Stimulated activated CD8-positive, alpha-beta memory T cell treated with anti-CD3 and anti-CD28 coated beads, Interleukin-12 subunit alpha, Interleukin-12 subunit beta, amount 100 ng/mL, for 24 hours (primary cell): ENCODE data around the gene KYAT1.
"Not testable (repeated sequence)": the region's sequence is repeated elsewhere in the genome, so short reads cannot be mapped to it uniquely, and the experiment has no call there.

Source experiments
- DNase-seq: peaks from one replicate; pipeline ENCODE4 v3.0.0-alpha.2; 2020; ENCODE audit errors: extremely low read depth

Gene KYAT1

GRCh38 chr9:128818839-128819715, 62.7 kb downstream of the KYAT1 start:
- DNase-seq: no peak

DNA sequence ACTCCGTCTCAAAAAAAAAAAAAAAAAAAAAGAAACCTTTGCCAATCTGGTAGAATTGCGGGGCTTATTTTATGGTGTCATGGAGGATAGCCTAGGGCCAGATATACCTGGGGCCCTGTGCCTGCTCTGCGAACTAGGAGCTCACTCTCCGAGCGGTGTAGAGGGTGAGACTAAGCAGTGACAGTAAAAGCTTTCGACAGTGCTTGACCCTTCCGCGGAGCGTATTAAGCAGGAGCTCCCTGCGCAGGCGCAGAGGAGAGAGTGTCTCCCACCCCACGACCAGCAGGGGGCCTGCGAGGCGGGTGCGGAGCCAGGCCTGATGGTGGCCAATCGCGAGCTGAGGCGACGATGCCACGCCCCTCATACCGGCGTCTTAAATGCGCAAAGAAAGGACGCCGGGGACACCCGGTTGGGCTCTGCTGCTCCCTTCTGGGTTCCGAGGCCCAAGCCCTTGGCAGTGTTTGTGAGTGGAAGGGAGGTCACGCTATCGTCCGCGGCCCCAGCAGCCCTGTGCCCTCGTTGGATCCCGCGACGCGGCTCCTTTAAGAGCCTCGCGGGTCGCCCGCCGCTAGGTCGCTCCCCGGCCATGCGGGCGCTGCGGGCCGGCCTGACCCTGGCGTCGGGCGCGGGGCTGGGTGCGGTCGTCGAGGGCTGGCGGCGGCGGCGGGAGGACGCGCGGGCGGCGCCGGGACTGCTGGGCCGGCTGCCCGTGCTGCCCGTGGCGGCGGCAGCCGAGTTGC, 63.5 kb downstream of the KYAT1 start, which contains the start of gene ENDOG:
ENDOG (plus strand) TSS at position 402 of the 740 bp plus-strand sequence; CDS start at position 587, 185 bp downstream.
- DNase-seq: peak; percentile 93

- no peak for DNase-seq
These were observed 70.9 kb downstream of the KYAT1 start for GRCh38 chr9:128810873-128811272.

DNA sequence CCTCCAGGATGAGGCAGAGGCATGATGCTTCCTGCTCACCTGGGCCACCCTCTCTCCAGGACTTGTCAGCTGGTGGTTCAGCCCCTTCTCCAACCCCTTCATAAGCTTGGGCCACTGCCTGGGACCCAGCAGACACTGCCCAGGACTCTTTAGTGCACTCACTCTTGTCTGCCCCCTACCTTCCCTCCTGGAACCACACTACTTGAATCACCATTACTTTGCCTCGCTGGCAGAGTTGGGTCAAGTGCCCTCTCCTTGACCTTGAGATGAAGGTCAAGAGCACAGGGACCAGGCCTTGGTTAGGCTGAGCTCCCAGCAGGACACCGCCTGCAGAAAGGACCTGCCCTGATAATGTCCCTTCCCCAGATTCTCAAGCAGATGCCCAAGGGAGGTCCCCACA, 71.9 kb downstream of the KYAT1 start:
- DNase-seq: no peak

DNA sequence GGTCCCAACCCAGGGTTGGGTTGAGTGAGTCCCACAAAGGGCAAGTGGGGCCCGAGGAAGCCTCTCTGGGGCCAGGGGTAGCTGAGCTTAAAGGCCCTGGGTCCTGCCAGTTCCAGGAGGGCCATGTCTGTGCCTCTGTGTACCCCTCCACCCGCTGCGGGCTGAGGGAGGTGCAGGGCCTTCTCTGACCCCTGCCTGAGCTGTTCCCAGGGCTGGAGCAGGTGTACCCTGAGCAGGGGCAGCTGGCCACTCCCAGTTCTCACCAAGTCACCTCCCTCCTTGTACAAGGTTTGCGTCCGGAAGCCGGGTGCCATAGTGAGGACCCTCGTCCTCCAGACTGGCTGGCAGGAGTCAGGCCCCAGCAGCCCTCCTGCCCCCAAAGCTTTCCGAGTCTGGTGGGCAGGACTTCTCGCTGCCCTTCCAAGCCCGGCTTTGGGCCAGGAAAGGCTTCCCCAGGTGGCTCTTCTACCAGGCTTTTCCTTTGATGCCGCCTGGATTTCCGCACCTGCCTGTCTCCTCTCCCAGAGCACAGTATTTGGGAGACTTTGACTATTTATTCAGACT, 72.6 kb downstream of the KYAT1 start:
- no peak for DNase-seq

DNA sequence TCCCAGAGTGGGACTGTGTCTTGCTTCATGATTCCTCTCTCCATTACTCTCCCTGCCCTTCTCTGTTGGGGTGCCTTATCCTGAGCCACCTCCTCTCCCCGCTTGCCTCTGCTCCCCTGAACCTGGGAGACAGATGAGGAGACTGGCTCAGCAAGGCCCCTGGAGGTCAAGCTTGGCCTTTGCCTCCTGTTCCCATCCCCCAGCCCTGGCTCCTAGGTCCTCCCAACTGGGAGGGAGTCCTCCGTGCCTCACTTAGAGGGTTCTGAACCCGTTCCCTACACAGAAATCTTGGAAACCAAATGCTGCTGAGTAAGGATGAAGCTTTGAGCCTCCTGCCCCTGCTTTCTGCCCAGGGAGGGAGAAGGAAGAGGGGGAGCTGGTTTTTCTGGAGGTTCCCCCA, 73.2 kb downstream of the KYAT1 start:
- no peak for DNase-seq

- no peak for DNase-seq
These were observed 73.9 kb downstream of the KYAT1 start for GRCh38 chr9:128807827-128808226.

- DNase-seq: no peak
These were observed 76.1 kb downstream of the KYAT1 start for GRCh38 chr9:128805661-128806060.

DNA sequence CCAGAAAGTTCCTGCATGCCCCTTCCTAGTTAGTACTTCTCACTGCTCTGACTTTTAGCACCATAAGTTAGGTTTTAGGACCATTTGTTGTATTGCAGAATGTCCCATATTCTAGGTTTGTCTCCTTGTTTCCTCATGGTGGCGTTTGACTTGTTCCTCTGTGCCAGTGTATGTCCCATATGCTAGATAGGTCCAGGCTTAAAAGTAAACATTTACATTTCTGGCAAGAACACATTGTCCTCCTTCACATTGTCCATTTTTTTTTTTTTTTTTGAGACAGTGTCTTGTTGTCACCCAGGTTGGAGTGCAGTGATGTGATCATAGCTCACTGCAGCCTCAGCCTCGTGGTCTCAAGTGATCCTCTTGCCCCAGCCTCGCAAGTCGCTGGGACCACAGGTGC, 79.3 kb downstream of the KYAT1 start:
- no peak for DNase-seq

- DNase-seq: no peak
These were observed 81.7 kb downstream of the KYAT1 start for GRCh38 chr9:128800061-128800460.

DNA sequence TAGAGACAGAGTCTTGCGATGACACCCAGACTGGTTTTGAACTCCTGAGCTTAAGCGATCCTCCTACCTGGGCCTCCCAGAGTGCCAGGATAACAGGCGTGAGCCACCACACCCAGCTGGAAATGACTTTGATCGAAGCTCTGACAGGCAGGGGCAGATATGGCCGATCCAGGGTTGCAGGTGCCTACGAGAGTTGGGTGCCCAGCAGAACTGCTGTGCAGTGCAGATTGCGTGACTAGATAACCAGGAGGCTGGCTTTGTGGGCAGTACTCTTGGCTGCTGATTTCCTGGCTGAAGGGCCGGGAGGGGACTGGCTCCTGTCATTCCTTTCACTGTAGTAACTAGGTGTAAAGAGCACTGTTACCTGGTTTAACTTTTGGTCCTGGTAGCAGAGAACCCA, 82.9 kb downstream of the KYAT1 start:
- no peak for DNase-seq

DNA sequence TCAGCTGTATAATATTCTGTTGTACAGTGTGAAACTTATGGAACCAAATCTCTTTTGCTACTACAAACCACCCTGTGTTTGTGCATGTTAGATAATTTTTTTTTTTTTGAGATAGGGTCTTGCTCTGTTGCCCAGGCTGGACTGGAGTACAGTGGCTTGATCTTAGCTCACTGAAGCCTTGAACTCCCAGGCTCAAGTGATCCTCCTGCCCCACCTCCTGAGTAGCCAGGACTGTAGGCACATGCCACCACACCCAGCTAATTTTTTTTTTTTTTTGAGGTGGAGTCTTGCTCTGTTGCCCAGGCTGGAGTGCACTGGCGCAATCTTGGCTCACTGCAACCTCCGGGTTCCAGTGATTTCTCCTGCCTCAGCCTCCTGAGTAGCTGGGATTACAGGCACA, 86.8 kb downstream of the KYAT1 start:
- DNase-seq: not testable (repeated sequence)

- no peak for DNase-seq
These were observed 88.6 kb downstream of the KYAT1 start for GRCh38 chr9:128792978-128793686.

DNA sequence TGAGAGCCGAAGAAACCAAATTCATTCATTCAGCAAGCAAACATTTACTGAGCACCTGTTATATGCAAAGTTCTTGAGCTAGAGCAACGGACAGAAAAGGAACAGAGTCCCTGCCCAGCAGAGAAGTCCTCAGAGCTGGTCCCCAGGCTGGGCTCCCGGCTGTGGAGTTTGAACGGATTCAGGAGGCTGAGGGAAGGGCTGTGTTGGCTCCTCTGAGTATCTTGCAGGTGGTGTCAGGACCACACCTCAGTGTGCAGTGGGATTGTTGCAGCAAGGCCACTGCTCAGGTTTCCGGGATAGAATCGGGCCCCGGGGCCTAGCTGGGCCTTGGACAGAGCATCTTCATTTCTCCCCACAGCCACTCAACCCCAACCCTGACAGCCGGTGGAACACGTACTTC, 89.6 kb downstream of the KYAT1 start:
- no peak for DNase-seq

- no peak for DNase-seq
These were observed 91.2 kb downstream of the KYAT1 start for GRCh38 chr9:128790536-128790935.

DNA sequence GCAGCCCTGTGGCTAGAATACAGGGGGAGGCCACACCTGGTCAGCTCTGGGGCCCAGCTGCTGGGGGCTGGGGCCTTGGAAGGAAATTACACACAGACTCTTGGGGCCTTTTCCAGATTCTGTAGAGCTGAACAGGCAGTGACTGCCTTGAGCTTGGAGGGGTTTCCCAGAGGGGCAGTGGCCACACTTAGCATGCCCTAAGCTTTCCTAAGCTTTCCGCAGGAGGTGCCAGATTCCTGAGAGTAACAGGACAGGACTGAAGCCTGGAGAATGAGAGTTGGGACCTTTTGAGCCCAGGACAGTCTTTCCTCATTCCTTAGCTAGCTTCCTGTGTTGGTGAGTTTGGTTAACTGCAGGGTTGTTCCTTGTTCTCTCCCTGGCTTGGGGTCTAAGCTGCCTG, 93.3 kb downstream of the KYAT1 start:
- DNase-seq: no peak

GRCh38 chr9:128787659-128788058, 94.1 kb downstream of the KYAT1 start:
- DNase-seq: no peak

DNA sequence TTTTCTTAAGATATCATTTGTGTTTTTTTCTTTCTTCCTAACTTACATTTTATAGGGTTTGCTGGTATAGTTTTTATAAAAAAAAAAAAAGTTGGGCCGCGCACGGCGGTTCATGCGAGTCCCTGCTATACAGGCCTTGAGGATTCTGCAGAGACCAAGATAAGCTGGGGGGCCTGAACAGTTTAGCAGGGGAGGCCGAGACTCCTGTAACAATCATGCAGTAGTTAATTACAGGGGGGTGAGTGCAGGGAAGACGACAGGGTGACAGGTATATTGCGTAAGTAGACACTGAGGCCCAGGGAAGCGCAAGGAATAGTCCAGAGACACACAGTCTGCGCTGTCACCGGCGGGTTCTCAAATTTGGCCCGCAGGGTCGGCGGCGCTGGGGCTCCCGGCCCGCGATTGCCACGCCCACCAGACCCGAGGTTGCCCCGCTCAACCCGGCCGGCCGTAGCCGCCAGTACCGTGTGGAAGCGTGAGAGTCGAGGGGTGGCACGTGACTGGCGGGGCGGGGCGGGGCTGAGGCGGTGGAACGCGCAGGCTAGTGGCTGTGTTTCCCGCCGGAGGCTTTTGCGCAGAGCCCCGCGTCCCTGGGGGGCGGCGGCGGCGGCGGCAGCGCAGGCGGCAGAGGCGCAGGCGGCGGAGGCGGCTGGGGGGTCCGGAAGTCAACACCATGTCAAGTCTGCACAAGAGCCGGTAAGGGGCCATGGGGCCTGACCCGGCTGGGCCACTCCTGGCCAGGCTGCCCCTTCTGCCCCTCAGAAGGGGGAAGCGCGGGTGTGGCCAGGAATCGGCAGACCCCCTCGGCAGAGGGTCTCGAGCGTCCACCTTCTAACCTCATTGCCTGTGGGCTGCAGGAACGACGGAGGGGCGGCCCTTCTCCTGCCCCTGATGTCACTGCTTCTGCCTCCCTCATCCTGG, 94.8 kb downstream of the KYAT1 start, which contains the start of gene TBC1D13:
TBC1D13 (plus strand) TSS at position 573 of the 921 bp plus-strand sequence; CDS start at position 674, 101 bp downstream.
- DNase-seq: peak; percentile 79

GRCh38 chr9:128785427-128785826, 96.3 kb downstream of the KYAT1 start:
- no peak for DNase-seq
